Upper lobe of left lung (tissue), 6 donors: ENCODE data around the gene SUSD3. TPM values are rescaled to one million over a fixed set of nuclear protein-coding genes. Genes with fewer than 3 reads are reported as not detected.

ENCODE experiments used
- ATAC-seq, 2 donors: fragments of 200-7000 bp; cut with Tn5 transposase; one replicate each; pipeline ENCODE4 v1.9.1; 2022; ENCODE audit warnings: mild to moderate bottlenecking in 2 of 2, moderate library complexity in 2 of 2; ENCODE audit not compliant: low FRiP score in 2 of 2
- DNase-seq, 2 donors: peaks; one replicate each; pipeline ENCODE4 v3.0.0-alpha.2; 2019 to 2020
- H3K27ac ChIP-seq, 4 donors: fragments of 200-600 bp; sonication (generic); one replicate each; pipeline ENCODE4 v1.5.1; 2016 to 2019
- H3K27me3 ChIP-seq, 4 donors: fragments of 200-600 bp; sonication (generic); one replicate each; pipeline ENCODE4 v1.5.1; 2017 to 2019
- H3K36me3 ChIP-seq, 4 donors: fragments of 200-600 bp; sonication (generic); one replicate each; pipeline ENCODE4 v1.5.1; 2016 to 2019
- H3K4me1 ChIP-seq, 4 donors: fragments of 200-600 bp; sonication (generic); one replicate each; pipeline ENCODE4 v1.5.1; 2018 to 2019
- H3K4me3 ChIP-seq, 4 donors: fragments of 200-600 bp; sonication (generic); one replicate each; pipeline ENCODE4 v1.5.1; 2017 to 2019; ENCODE audit warnings: mild to moderate bottlenecking in 2 of 4, moderate library complexity in 1 of 4
- H3K9me3 ChIP-seq, 4 donors: fragments of 200-600 bp; sonication (generic); one replicate each; pipeline ENCODE4 v1.5.1; 2018 to 2019
- CTCF ChIP-seq, 6 experiments: fragments of 450-650 bp in 4 of 6; fragments of 200-600 bp in 2 of 6; sonication (generic) in 2 of 6; IDR thresholded peaks; one replicate each; pipeline ENCODE4 v1.5.1; 2016 to 2019; ENCODE audit warnings: antibody characterized with exemption in 6 of 6
- EP300 ChIP-seq, 4 donors: sonication (generic); formaldehyde crosslinking; IDR thresholded peaks; one replicate each; pipeline ENCODE4 v1.5.1; 2017; ENCODE audit warnings: antibody characterized with exemption in 4 of 4, control low read depth in 2 of 4
- POLR2A ChIP-seq, 4 donors: fragments of 450-650 bp; IDR thresholded peaks; one replicate each; pipeline ENCODE4 v1.5.1; 2016 to 2017; ENCODE audit warnings: antibody characterized with exemption in 4 of 4, mild to moderate bottlenecking in 2 of 4
- POLR2AphosphoS5 ChIP-seq, 2 donors: sonication (generic); formaldehyde crosslinking; IDR thresholded peaks; one replicate each; pipeline ENCODE4 v1.5.1; 2017; ENCODE audit warnings: antibody characterized with exemption in 2 of 2
- WGBS, 2 donors: methylation state at CpG; one replicate each; pipeline ENCODE4 v1.1.5; 2017 to 2018; 5-methylcytosine and 5-hydroxymethylcytosine counted together
- total RNA-seq, 6 donors: library from RNA; depleted of rRNA in 4 of 6; stranded (reverse); fragments of >200 nt in 4 of 6; gene quantifications; one replicate each; pipeline versions ENCODE4 v1.1.0 to v1.2.1, GENCODE V29; 2016 to 2021
- donor health status: DM: no; HTN: no; CAD: no; lungs with moderate emphysema.
- donor health status: DM: no; HTN: yes; CAD: no; lungs with severe emphysema.

Gene SUSD3
- total RNA-seq, 6 donors from 2014 or later, result 3.9 to 17.8 (median 5.2) TPM

DNA sequence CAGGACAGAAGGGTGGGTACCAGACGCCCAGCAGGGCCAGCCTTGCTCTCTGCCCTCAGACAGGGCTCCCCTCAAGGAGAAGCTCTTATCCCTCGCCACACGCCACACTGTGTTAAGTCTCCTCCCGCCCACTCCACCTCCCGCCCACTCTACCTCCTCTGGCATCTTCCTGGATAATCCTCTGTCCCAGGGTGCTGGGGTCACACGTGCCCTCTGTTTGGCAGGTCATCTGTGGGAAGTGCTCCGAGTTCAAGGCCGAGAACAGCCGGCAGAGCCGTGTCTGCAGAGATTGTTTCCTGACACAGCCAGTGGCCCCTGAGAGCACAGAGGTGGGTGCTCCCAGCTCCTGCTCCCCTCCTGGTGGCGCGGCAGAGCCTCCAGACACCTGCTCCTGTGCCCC, 26.0 kb upstream of the SUSD3 start:
- H3K4me1 ChIP-seq, result peaks cover 12 to 27% (median 19%) of the 10 kb centered on the region in 4 donors
- ATAC-seq, result no peak
- 87 to 95% methylated on average over 9 to 12 of the region's 12 CpGs for WGBS, 2 donors

GRCh38 chr9:93033531-93033930, 25.0 kb upstream of the SUSD3 start:
- no peaks in the 10 kb centered on the region for H3K27me3 ChIP-seq
- H3K27ac ChIP-seq, result no peak overlapping the region
- peaks cover 5 to 27% (median 18%) of the 10 kb centered on the region in 4 donors for H3K4me1 ChIP-seq
- TF ChIP-seq CTCF (IDR thresholded peaks at IDR 0.05) (no peak), EP300 (IDR thresholded peaks at IDR 0.05) (no peak), POLR2A (IDR thresholded peaks at IDR 0.05) (no peak), POLR2AphosphoS5 (IDR thresholded peaks at IDR 0.05) (no peak)
- ATAC-seq, result no peak
- H3K4me3 ChIP-seq, result no peak overlapping the region
- DNase-seq, result no peak
- H3K36me3 ChIP-seq, result peaks cover 0 to 29% (median 15%) of the 10 kb centered on the region in 4 donors
- WGBS, 2 donors, result 58 to 70% methylated on average over 6 of the region's 6 CpGs
- H3K9me3 ChIP-seq, result no peaks in the 10 kb centered on the region

More for the DNA sequence above, 26.0 kb upstream of the SUSD3 start:
- DNase-seq, result no peak
- Histone ChIP-seq H3K27me3 (no peaks in the 10 kb centered on the region), H3K9me3 (no peaks in the 10 kb centered on the region), H3K4me3 (no peak overlapping the region), H3K36me3 (peaks cover 0 to 29% (median 15%) of the 10 kb centered on the region in 4 donors), H3K27ac (peak overlapping the region in 1 of 4 donors; percentile 3)
- TF ChIP-seq CTCF (IDR thresholded peaks at IDR 0.05) (no peak), EP300 (IDR thresholded peaks at IDR 0.05) (no peak), POLR2AphosphoS5 (IDR thresholded peaks at IDR 0.05) (no peak), POLR2A (IDR thresholded peaks at IDR 0.05) (no peak)

- no peaks in the 10 kb centered on the region for H3K27me3 ChIP-seq
- H3K9me3 ChIP-seq, result no peaks in the 10 kb centered on the region
- peaks cover 0 to 27% (median 15%) of the 10 kb centered on the region in 4 donors for H3K36me3 ChIP-seq
- peak in 1 of 2 donors; percentile 69 for DNase-seq
- H3K27ac ChIP-seq, result no peak overlapping the region
- WGBS, 2 donors, result 80 to 87% methylated on average over 4 to 6 of the region's 19 CpGs
- TF ChIP-seq CTCF (IDR thresholded peaks at IDR 0.05) (no peak), EP300 (IDR thresholded peaks at IDR 0.05) (no peak), POLR2AphosphoS5 (IDR thresholded peaks at IDR 0.05) (no peak), POLR2A (IDR thresholded peaks at IDR 0.05) (no peak)
- no peak overlapping the region for H3K4me3 ChIP-seq
- no peak for ATAC-seq
- peaks cover 2 to 24% (median 17%) of the 10 kb centered on the region in 4 donors for H3K4me1 ChIP-seq
Measured at GRCh38 chr9:93035106-93035660, 23.3 kb upstream of the SUSD3 start.

- Histone ChIP-seq H3K36me3 (peaks cover 0 to 27% (median 15%) of the 10 kb centered on the region in 4 donors), H3K4me3 (no peak overlapping the region), H3K27me3 (no peaks in the 10 kb centered on the region), H3K27ac (no peak overlapping the region), H3K9me3 (no peaks in the 10 kb centered on the region), H3K4me1 (peaks cover 2 to 24% (median 17%) of the 10 kb centered on the region in 4 donors)
- DNase-seq, result no peak
- TF ChIP-seq CTCF (IDR thresholded peaks at IDR 0.05), result no peak
- no peak for TF ChIP-seq POLR2A (IDR thresholded peaks at IDR 0.05)
- TF ChIP-seq EP300 (IDR thresholded peaks at IDR 0.05), result no peak
- TF ChIP-seq POLR2AphosphoS5 (IDR thresholded peaks at IDR 0.05), result no peak
- 83 to 87% methylated on average over 12 of the region's 13 CpGs for WGBS, 2 donors
- ATAC-seq, result no peak
Measured at GRCh38 chr9:93035821-93036351, 22.6 kb upstream of the SUSD3 start.
